ENCODE data around the gene SLC1A7.

The SLC1A7 gene

DNA sequence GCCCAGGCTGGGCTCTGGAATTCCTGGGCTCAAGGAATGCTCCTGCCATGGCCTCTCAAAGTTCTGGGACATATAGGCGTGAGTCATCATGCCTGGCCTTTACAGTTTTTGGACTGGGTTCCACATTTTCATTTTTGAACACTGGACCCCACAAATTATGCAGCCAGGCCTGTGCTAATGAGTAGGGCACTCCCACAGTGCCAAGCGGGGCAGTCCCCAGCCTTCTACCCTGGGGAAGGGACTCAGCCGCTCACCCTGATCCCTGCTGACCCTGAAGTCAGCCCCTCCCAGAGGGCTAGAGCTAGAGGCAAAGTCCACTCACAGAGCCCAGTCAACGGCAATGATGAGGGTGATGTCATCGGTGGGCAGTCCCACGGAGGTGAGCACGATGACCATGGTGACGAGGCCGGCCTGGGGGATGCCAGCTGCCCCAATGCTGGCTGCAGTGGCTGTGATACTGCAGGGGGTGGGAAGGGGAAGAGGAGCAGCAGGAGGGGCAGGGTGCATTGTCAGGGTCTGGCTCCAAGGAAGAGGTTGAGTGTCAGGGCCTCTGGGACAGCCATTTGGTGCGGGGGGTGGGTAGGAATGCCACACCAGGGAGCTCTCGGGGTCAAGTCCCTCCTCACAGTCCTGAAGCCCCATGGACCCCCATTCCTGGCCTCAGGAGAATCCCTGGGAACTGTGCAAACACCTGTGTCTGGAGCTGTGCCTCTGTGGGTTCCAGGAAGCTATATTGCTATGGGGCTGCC, 52.8 kb downstream of the SLC1A7 start:
- no peak for TF ChIP-seq CTCF (conservative IDR thresholded peaks at IDR 0.05; ENCODE audit: control insufficient read depth, insufficient read depth, low read depth, low read length)

GRCh38 chr1:53088616-53089300, 53.7 kb downstream of the SLC1A7 start:
- H3K4me3 ChIP-seq (ENCODE audit: control insufficient read depth, low read depth, low read length): no peak overlapping the region
- no peak for DNase-seq (ENCODE audit: low read depth)
- TF ChIP-seq CTCF (conservative IDR thresholded peaks at IDR 0.05; ENCODE audit: control insufficient read depth, insufficient read depth, low read depth, low read length): no peak

More for the DNA sequence above, 52.8 kb downstream of the SLC1A7 start:
- no peak overlapping the region for H3K4me3 ChIP-seq (ENCODE audit: control insufficient read depth, low read depth, low read length)
- DNase-seq (ENCODE audit: low read depth): no peak

- DNase-seq (ENCODE audit: low read depth): no peak
- no peak overlapping the region for H3K4me3 ChIP-seq (ENCODE audit: control insufficient read depth, low read depth, low read length)
- no peak for TF ChIP-seq CTCF (conservative IDR thresholded peaks at IDR 0.05; ENCODE audit: control insufficient read depth, insufficient read depth, low read depth, low read length)
Measured at GRCh38 chr1:53087332-53088285, 54.8 kb downstream of the SLC1A7 start.

- no peak for DNase-seq (ENCODE audit: low read depth)
- TF ChIP-seq CTCF (conservative IDR thresholded peaks at IDR 0.05; ENCODE audit: control insufficient read depth, insufficient read depth, low read depth, low read length): no peak
- no peak overlapping the region for H3K4me3 ChIP-seq (ENCODE audit: control insufficient read depth, low read depth, low read length)
Measured at GRCh38 chr1:53086491-53087070, 55.9 kb downstream of the SLC1A7 start.

DNA sequence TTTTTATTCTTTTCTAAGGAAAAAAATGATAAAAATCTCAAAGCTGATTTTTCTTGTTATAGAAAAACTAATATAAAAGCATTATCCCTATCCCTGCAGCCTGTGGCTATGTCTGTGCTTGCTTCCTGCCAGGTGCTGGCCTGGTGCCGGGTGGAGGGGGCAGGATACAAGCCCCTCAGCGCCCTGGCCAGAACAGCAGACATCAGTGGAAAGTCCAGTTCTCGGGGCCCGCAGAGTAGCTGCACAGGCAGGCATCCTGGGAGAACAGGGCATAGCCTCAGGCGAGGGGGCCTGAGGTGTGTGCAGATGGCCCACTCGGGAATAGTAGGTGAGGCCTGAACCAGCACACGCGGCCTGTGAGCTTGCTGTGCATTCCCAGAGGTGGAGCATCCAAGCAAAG, 57.0 kb downstream of the SLC1A7 start:
- no peak for TF ChIP-seq CTCF (conservative IDR thresholded peaks at IDR 0.05; ENCODE audit: control insufficient read depth, insufficient read depth, low read depth, low read length)
- no peak overlapping the region for H3K4me3 ChIP-seq (ENCODE audit: control insufficient read depth, low read depth, low read length)
- no peak for DNase-seq (ENCODE audit: low read depth)

DNA sequence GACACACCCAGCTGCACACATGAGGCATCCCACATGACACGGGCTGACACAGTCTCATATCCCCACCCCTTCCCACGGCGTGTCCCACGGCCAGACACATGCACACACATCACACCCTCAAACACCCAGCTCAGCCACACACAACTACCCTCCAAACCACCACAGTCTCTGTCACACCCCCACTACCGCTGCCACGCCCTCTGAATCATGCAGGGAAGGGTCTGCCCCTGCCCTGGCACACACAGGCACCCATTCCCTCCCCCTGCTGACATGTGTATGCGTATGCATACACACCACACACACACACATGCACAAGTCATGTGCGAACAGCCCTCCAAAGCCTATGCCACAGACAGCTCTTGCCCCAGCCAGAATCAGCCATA, 57.9 kb downstream of the SLC1A7 start:
- TF ChIP-seq CTCF (conservative IDR thresholded peaks at IDR 0.05; ENCODE audit: control insufficient read depth, insufficient read depth, low read depth, low read length): no peak
- peak; percentile 14 for DNase-seq (ENCODE audit: low read depth)
- no peak overlapping the region for H3K4me3 ChIP-seq (ENCODE audit: control insufficient read depth, low read depth, low read length)
